ENCODE measurements around the gene TDRD12. TPM values are rescaled to one million over a fixed set of nuclear protein-coding genes. Genes with fewer than 3 reads are reported as not detected.

The TDRD12 gene
- total RNA-seq, 1 donor, result 0.36 TPM

GRCh38 chr19:32876236-32876918 is 156.8 kb downstream of the TDRD12 start:
- Histone ChIP-seq H2AFZ (ENCODE audit: low read length) (no peak overlapping the region), H3K4me3 (ENCODE audit: insufficient read depth, low read length) (no peak overlapping the region), H3K27ac (ENCODE audit: low read depth, low read length) (no peak overlapping the region), H3K4me1 (ENCODE audit: insufficient read depth, low read length) (peaks cover 5% of the 10 kb centered on the region), H3K4me2 (ENCODE audit: insufficient read depth, low read length) (no peak overlapping the region), H3K36me3 (ENCODE audit: insufficient read depth, low read length) (no peaks in the 10 kb centered on the region), H3K79me2 (ENCODE audit: insufficient read depth, low read length) (no peaks in the 10 kb centered on the region), H3K27me3 (ENCODE audit: insufficient read depth, low read length) (no peaks in the 10 kb centered on the region), H4K20me1 (ENCODE audit: insufficient read depth, low read length) (no peaks in the 10 kb centered on the region), H3K9me3 (ENCODE audit: low read depth, low read length) (no peaks in the 10 kb centered on the region)
- TF ChIP-seq CTCF (IDR thresholded peaks at IDR 0.05; ENCODE audit: extremely low read depth, low read depth, low read length), result no peak
- no peak for DNase-seq (ENCODE audit: insufficient read length, low spot score, missing footprints)

- H3K79me2 ChIP-seq (ENCODE audit: insufficient read depth, low read length), result no peaks in the 10 kb centered on the region
- no peaks in the 10 kb centered on the region for H3K27me3 ChIP-seq (ENCODE audit: insufficient read depth, low read length)
- peak overlapping the region; percentile 16 for H3K4me2 ChIP-seq (ENCODE audit: insufficient read depth, low read length)
- peak; percentile 93 for DNase-seq (ENCODE audit: insufficient read length, low spot score, missing footprints)
- no peak overlapping the region for H2AFZ ChIP-seq (ENCODE audit: low read length)
- peaks cover 5% of the 10 kb centered on the region for H3K4me1 ChIP-seq (ENCODE audit: insufficient read depth, low read length)
- no peaks in the 10 kb centered on the region for H4K20me1 ChIP-seq (ENCODE audit: insufficient read depth, low read length)
- no peaks in the 10 kb centered on the region for H3K9me3 ChIP-seq (ENCODE audit: low read depth, low read length)
- TF ChIP-seq CTCF (IDR thresholded peaks at IDR 0.05; ENCODE audit: extremely low read depth, low read depth, low read length), result no peak
- peak overlapping the region; percentile 83 for H3K27ac ChIP-seq (ENCODE audit: low read depth, low read length)
- no peak overlapping the region for H3K4me3 ChIP-seq (ENCODE audit: insufficient read depth, low read length)
- H3K36me3 ChIP-seq (ENCODE audit: insufficient read depth, low read length), result no peaks in the 10 kb centered on the region
Measured at GRCh38 chr19:32876919-32877285, 157.3 kb downstream of the TDRD12 start.

Small RNA genes within 50 kb of the gene (small RNA-seq; reads per million reads assigned to genes)
- not detected for gene RN7SKP22

Other genes with a start within 250 kb of the TDRD12 start
- gene PDCD5, start 138.6 kb upstream of the TDRD12 start, total RNA-seq, result 46.0 and 51.0 TPM in 2 replicates
- gene ANKRD27, start 44.6 kb upstream of the TDRD12 start, total RNA-seq, result 28.0 and 31.5 TPM in 2 replicates
- gene RGS9BP, start 43.9 kb upstream of the TDRD12 start, total RNA-seq, result 0.59 and 0.72 TPM in 2 replicates
- gene NUDT19, start 27.9 kb upstream of the TDRD12 start, total RNA-seq, result 8.3 and 12.4 TPM in 2 replicates
- under 0.01 and 0.59 TPM in 2 replicates for gene SLC7A9, start 150.0 kb downstream of the TDRD12 start, total RNA-seq

Data from osteoblast (primary cell).